Fibroblast of mammary gland (primary cell): Measurements from ENCODE around the gene VPREB3.

Source experiments
- DNase-seq: peaks from one replicate; pipeline ENCODE4 v3.0.0-alpha.2; 2010; ENCODE audit warnings: low read depth
- H3K4me3 ChIP-seq: 2 replicates; pipeline ENCODE4 v1.5.1; 2011; ENCODE audit warnings: low read depth, mild to moderate bottlenecking, low read length, moderate library complexity; ENCODE audit not compliant: control insufficient read depth
- CTCF ChIP-seq: conservative IDR thresholded peaks from 2 replicates; pipeline ENCODE4 v1.5.1; 2011; ENCODE audit warnings: low read depth, low read length, inconsistent platforms; ENCODE audit not compliant: control insufficient read depth, insufficient read depth

VPREB3 gene

DNA sequence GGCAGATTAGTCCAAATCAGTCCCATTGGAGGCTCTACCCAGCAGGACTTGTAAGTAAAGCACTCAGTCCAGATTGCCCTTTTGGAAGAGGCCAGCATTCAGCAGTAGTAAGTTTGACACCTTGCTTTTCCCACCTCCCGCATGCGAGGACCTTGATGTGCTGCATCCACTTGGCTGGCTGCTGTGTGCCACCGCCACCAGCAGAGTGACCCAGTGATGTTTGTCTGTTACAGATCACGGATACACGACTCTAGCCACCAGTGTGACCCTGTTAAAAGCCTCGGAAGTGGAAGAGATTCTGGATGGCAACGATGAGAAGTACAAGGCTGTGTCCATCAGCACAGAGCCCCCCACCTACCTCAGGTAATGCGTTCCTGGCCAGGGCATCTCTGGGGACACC, 39.1 kb upstream of the VPREB3 start:
- no peak for TF ChIP-seq CTCF
- DNase-seq, result no peak
- H3K4me3 ChIP-seq, result no peak overlapping the region

DNA sequence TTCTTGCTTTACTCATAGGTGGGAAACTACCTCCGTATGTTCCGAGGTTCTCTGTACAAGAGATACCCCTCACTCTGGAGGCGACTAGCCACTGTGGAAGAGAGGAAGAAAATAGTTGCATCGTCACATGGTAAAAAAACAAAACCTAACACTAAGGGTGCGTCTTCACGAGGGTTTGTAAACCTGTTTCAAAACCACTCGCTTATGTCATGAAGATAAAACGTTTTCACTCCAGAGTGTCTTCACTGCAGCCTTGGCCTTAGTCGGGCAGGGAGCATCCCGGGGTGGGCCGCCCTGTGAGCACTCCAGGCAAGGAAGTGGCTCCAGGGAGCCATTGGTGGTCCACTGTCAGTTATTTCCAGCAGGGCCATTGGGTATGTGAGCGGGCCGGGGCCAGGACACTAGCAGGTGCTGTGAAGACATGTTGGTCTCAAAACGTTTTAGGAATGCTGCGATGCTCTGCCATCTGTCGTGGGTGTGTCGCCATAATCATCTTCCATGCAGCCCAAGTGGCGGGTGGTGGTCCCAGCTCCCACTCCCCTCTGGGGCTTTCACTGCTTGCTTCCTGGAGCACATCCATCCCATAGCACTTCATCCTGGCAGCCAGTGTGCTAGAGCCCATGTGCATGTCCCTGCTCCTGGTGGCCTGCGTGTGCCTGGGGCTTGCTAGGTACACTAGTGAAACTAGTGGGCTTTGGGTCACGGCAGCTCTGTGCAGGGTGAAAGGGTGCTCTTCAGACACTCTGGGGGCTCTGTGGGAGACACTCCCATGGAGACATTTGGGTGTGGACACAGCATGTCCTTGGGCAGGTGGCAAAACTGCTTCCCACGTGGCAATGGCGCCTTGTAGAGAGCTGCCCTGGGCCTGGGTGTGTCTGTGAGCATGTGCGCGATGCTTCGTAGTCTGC, 37.8 kb upstream of the VPREB3 start:
- DNase-seq, result peak; percentile 35
- TF ChIP-seq CTCF, result no peak
- H3K4me3 ChIP-seq, result no peak overlapping the region

GRCh38 chr22:23790819-23791737, 36.9 kb upstream of the VPREB3 start:
- no peak overlapping the region for H3K4me3 ChIP-seq
- no peak for TF ChIP-seq CTCF
- DNase-seq, result peak; percentile 89

DNA sequence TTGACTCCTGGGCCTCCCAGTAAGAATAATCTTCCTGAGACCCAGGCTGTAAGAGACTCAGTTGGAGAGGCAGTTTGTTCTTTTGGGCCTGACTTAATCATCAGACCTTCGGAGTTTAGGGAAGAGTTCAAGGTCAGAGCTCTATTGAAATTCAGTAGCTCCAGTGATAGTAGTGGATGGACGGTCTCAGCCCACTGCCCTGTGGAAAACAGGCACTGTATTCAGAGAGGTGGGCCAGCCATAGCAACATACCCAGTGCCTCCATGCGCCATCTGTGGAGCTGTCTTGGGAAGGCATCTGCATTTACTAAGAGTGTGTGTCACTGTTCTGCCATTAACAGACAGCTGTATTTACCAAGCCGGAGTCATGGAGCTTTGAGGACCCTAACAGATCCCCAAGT, 35.4 kb upstream of the VPREB3 start:
- no peak overlapping the region for H3K4me3 ChIP-seq
- peak; percentile 3 for TF ChIP-seq CTCF
- no peak for DNase-seq

GRCh38 chr22:23789121-23789520, 34.9 kb upstream of the VPREB3 start:
- H3K4me3 ChIP-seq, result no peak overlapping the region
- no peak for TF ChIP-seq CTCF
- no peak for DNase-seq

GRCh38 chr22:23787910-23788309, 33.7 kb upstream of the VPREB3 start:
- H3K4me3 ChIP-seq, result peak overlapping the region; percentile 71

More at GRCh38 chr22:23787910-23788309, 33.7 kb upstream of the VPREB3 start:
- DNase-seq, result no peak
- TF ChIP-seq CTCF, result no peak
